ENCODE results near the gene THOC3.
"Not testable (repeated sequence)": the region's sequence is repeated elsewhere in the genome, so short reads cannot be mapped to it uniquely, and the experiment has no call there.

- TF ChIP-seq TAF7 (optimal IDR thresholded peaks at IDR 0.05; ENCODE audit: borderline replicate concordance, low read depth, low read length); JUND (IDR thresholded peaks at IDR 0.05; ENCODE audit: low read length); SUZ12 (IDR thresholded peaks at IDR 0.05; ENCODE audit: low read length); CTCF (IDR thresholded peaks at IDR 0.05; ENCODE audit: control extremely low read depth in 1 of 3, insufficient read depth in 1 of 3, low read depth in 1 of 3, low read length in 3 of 3); POLR2AphosphoS5 (IDR thresholded peaks at IDR 0.05; ENCODE audit: low read depth, low read length); ATF3 (IDR thresholded peaks at IDR 0.05; ENCODE audit: insufficient read depth, low read depth, low read length); GTF2F1 (IDR thresholded peaks at IDR 0.05; ENCODE audit: borderline replicate concordance, low read depth, low read length); RBBP5 (IDR thresholded peaks at IDR 0.05; ENCODE audit: borderline replicate concordance, low read depth, low read length): not testable (repeated sequence)
These were observed 43.0 kb upstream of the THOC3 start for GRCh38 chr5:176011088-176011487.
